K562 treated with DMSO at 1 percent for 24 hours (cell line): ENCODE data around the gene TMEM132C. TPM values are rescaled to one million over a fixed set of nuclear protein-coding genes. Genes with fewer than 3 reads are reported as not detected.

ENCODE experiments used
- total RNA-seq: library from RNA; unstranded; fragments of 300-600 nt; gene quantifications from 2 replicates; pipeline ENCODE4 v1.2.3, GENCODE V29; 2022; ENCODE audit warnings: low read depth; ENCODE audit not compliant: insufficient read depth

Gene TMEM132C
- total RNA-seq, result not detected in 2 replicates

GRCh38 chr12:128267131-128267622 is at the start of gene TMEM132C:
Gene TMEM132C (plus strand): TSS chr12:128267170. CDS start chr12:128267403, 233 bp downstream.

